Body of pancreas (tissue), 4 donors: ENCODE results near the gene COPA. TPM values are rescaled to one million over a fixed set of nuclear protein-coding genes. Genes with fewer than 3 reads are reported as not detected.

ENCODE experiments used
- ATAC-seq: fragments of 150-250 bp; one replicate; pipeline ENCODE4 v1.9.1; 2016
- DNase-seq, 4 donors: peaks; one replicate each; pipeline ENCODE4 v3.0.0-alpha.2; 2019
- H3K27ac ChIP-seq, 4 donors: fragments of 200-600 bp; sonication (generic); 1 replicate in 3 of 4; 2 replicates in 1 of 4; pipeline versions ENCODE4 v1.5.1 to v1.6.1; 2016 to 2019; ENCODE audit warnings: mild to moderate bottlenecking in 1 of 4, mixed read lengths in 1 of 4, moderate library complexity in 1 of 4
- H3K27me3 ChIP-seq, 2 donors: fragments of 200-600 bp; sonication (generic); one replicate each; pipeline ENCODE4 v1.6.0; 2016; ENCODE audit warnings: mild to moderate bottlenecking in 1 of 2
- H3K36me3 ChIP-seq, 2 donors: fragments of 200-600 bp; sonication (generic); replicated peaks in 1 of 2; 2 replicates each; pipeline ENCODE4 v1.5.1; 2016; ENCODE audit warnings: low read depth in 2 of 2; ENCODE audit not compliant: insufficient read depth in 1 of 2
- H3K4me1 ChIP-seq: fragments of 200-600 bp; sonication (generic); one replicate; pipeline ENCODE4 v1.6.0; 2016
- H3K4me3 ChIP-seq, 2 donors: fragments of 200-600 bp; sonication (generic); 1 replicate in 1 of 2; 2 replicates in 1 of 2; pipeline ENCODE4 v1.5.1; 2016 to 2019
- H3K9me3 ChIP-seq, 3 donors: fragments of 200-600 bp; sonication (generic); 1 replicate in 2 of 3; 2 replicates in 1 of 3; pipeline ENCODE4 v1.5.1; 2016
- CTCF ChIP-seq, 7 experiments: fragments of 450-650 bp in 4 of 7; fragments of 200-600 bp in 3 of 7; sonication (generic) in 3 of 7; IDR thresholded peaks; one replicate each; pipeline ENCODE4 v1.5.1; 2016 to 2019; ENCODE audit warnings: antibody characterized with exemption in 7 of 7
- POLR2A ChIP-seq, 3 donors: fragments of 450-650 bp; IDR thresholded peaks; one replicate each; pipeline ENCODE4 v1.6.1; 2016; ENCODE audit warnings: antibody characterized with exemption in 3 of 3, mild to moderate bottlenecking in 2 of 3
- WGBS, 2 donors: methylation state at CpG; one replicate each; pipeline ENCODE4 v1.1.5; 2017; 5-methylcytosine and 5-hydroxymethylcytosine counted together
- intact Hi-C: fragments of 100-400 bp; cut with DNase I; formaldehyde crosslinking; loops from one replicate; pipeline ENCODE4 v1.15.1; 2023
- total RNA-seq, 2 donors: library from RNA; depleted of rRNA; stranded (reverse); fragments of >200 nt; gene quantifications; one replicate each; pipeline ENCODE4 v1.1.0, GENCODE V29; 2016

Gene COPA
- total RNA-seq, 2 donors from 2014 or later, result 75.8 to 86.7 TPM

GRCh38 chr1:160261893-160262794, 80.9 kb downstream of the COPA start, which contains the start of gene DCAF8:
Gene DCAF8 (minus strand): TSS chr1:160262549. CDS start chr1:160244008, 18,541 bp downstream.
- H3K4me3 ChIP-seq, result peak within 1 kb of the TSS; percentile 43 to 80
- intact Hi-C loops, result no loop called here
- no peaks in the 10 kb centered on the region for H3K36me3 ChIP-seq
- DNase-seq (peak; percentile 98 to 99 (median 99)), ATAC-seq (peak; percentile 98)
- peak in 1 of 7 experiments; percentile 13 for TF ChIP-seq CTCF (IDR thresholded peaks at IDR 0.05)
- TF ChIP-seq POLR2A (IDR thresholded peaks at IDR 0.05), result peak; percentile 97 to 99 (median 98)
- no peaks in the 10 kb centered on the region for H3K9me3 ChIP-seq
- peaks cover 40% of the 10 kb centered on the region for H3K4me1 ChIP-seq
- peak within 1 kb of the TSS; percentile 94 to 99 (median 97) for H3K27ac ChIP-seq
- no peaks in the 10 kb centered on the region for H3K27me3 ChIP-seq
- WGBS, 2 donors, result 0 to 1% methylated on average over 38 to 66 of the region's 67 CpGs

- intact Hi-C loops, result no loop called here
- ATAC-seq, result peak; percentile 67
- WGBS, 2 donors, result 0% methylated on average over 8 of the region's 8 CpGs
Observed at GRCh38 chr1:160261556-160261892, 81.5 kb downstream of the COPA start.

GRCh38 chr1:160260406-160261382, 82.4 kb downstream of the COPA start:
- no peak for ATAC-seq
- Histone ChIP-seq H3K4me3 (peak overlapping the region in 1 of 2 donors; percentile 43), H3K27me3 (no peaks in the 10 kb centered on the region), H3K4me1 (peaks cover 52% of the 10 kb centered on the region), H3K27ac (peak overlapping the region in 3 of 4 donors; percentile 94 to 99 (median 96)), H3K9me3 (no peaks in the 10 kb centered on the region), H3K36me3 (no peaks in the 10 kb centered on the region)
- TF ChIP-seq CTCF (IDR thresholded peaks at IDR 0.05) (no peak), POLR2A (IDR thresholded peaks at IDR 0.05) (no peak)
- WGBS, 2 donors, result 26 to 35% methylated on average over 6 of the region's 6 CpGs
- intact Hi-C loops, result no loop called here
- peak in 1 of 4 donors; percentile 6 for DNase-seq

More at GRCh38 chr1:160261556-160261892, 81.5 kb downstream of the COPA start:
- DNase-seq, result peak; percentile 60 to 74 (median 62)
- no peaks in the 10 kb centered on the region for H3K36me3 ChIP-seq
- no peak for TF ChIP-seq POLR2A (IDR thresholded peaks at IDR 0.05)
- TF ChIP-seq CTCF (IDR thresholded peaks at IDR 0.05), result no peak
- peak overlapping the region; percentile 94 to 99 (median 97) for H3K27ac ChIP-seq
- H3K27me3 ChIP-seq, result no peaks in the 10 kb centered on the region
- peaks cover 46% of the 10 kb centered on the region for H3K4me1 ChIP-seq
- peak overlapping the region; percentile 43 to 80 for H3K4me3 ChIP-seq
- no peaks in the 10 kb centered on the region for H3K9me3 ChIP-seq

- TF ChIP-seq POLR2A (IDR thresholded peaks at IDR 0.05) (no peak), CTCF (IDR thresholded peaks at IDR 0.05) (no peak)
- H3K4me3 ChIP-seq, result no peak overlapping the region
- H3K36me3 ChIP-seq, result no peaks in the 10 kb centered on the region
- no peak for DNase-seq
- H3K27ac ChIP-seq, result no peak overlapping the region
- WGBS, 2 donors, result 89 to 90% methylated on average over 7 of the region's 7 CpGs
- no peak for ATAC-seq
- no peaks in the 10 kb centered on the region for H3K9me3 ChIP-seq
- no peaks in the 10 kb centered on the region for H3K27me3 ChIP-seq
- intact Hi-C loops, result loop anchor here (10.0 kb wide), 1 partner anchor 63 kb away; the partner anchor contains the start of gene CASQ1
- H3K4me1 ChIP-seq, result peaks cover 52% of the 10 kb centered on the region
Observed at GRCh38 chr1:160258177-160258798, 84.8 kb downstream of the COPA start.
